ENCODE results near the gene NTRK2.

Gene NTRK2

GRCh38 chr9:85036496-85036895, 367.0 kb downstream of the NTRK2 start:
- H3K27ac ChIP-seq = no peak overlapping the region
- no peak for TF ChIP-seq CTCF (conservative IDR thresholded peaks at IDR 0.05)

GRCh38 chr9:85038061-85038460, 368.5 kb downstream of the NTRK2 start:
- no peak for TF ChIP-seq CTCF (conservative IDR thresholded peaks at IDR 0.05)
- no peak overlapping the region for H3K27ac ChIP-seq

GRCh38 chr9:85038824-85039608, 369.5 kb downstream of the NTRK2 start:
- no peak for TF ChIP-seq CTCF (conservative IDR thresholded peaks at IDR 0.05)
- H3K27ac ChIP-seq = no peak overlapping the region

- H3K27ac ChIP-seq = no peak overlapping the region
- TF ChIP-seq CTCF (conservative IDR thresholded peaks at IDR 0.05) = no peak
Observed at GRCh38 chr9:85040146-85040545, 370.6 kb downstream of the NTRK2 start.

GRCh38 chr9:85040821-85041465, 371.4 kb downstream of the NTRK2 start:
- H3K27ac ChIP-seq = no peak overlapping the region
- TF ChIP-seq CTCF (conservative IDR thresholded peaks at IDR 0.05) = no peak

- no peak for TF ChIP-seq CTCF (conservative IDR thresholded peaks at IDR 0.05)
Observed at GRCh38 chr9:85041466-85042137, 372.1 kb downstream of the NTRK2 start.

GRCh38 chr9:85042981-85043647, 373.6 kb downstream of the NTRK2 start:
- no peak overlapping the region for H3K27ac ChIP-seq
- TF ChIP-seq CTCF (conservative IDR thresholded peaks at IDR 0.05) = no peak

More at GRCh38 chr9:85041466-85042137, 372.1 kb downstream of the NTRK2 start:
- H3K27ac ChIP-seq = no peak overlapping the region
